Germinal center (tissue), 1 donor: ENCODE measurements around the gene SCYGR8.

Source experiments
- DNase-seq: peaks from one replicate; pipeline ENCODE4 v3.0.0; 2012; ENCODE audit warnings: mixed read lengths, low spot score

Gene SCYGR8

GRCh38 chr2:227761740-227762476 is 16.2 kb downstream of the SCYGR8 start:
- no peak for DNase-seq

GRCh38 chr2:227765788-227766372 is 20.2 kb downstream of the SCYGR8 start:
- DNase-seq: no peak

- peak; percentile 64 for DNase-seq
Measured at GRCh38 chr2:227766373-227766883, 20.7 kb downstream of the SCYGR8 start.

GRCh38 chr2:227767830-227768229 is 22.1 kb downstream of the SCYGR8 start:
- no peak for DNase-seq

- no peak for DNase-seq
Measured at GRCh38 chr2:227772197-227772661, 26.5 kb downstream of the SCYGR8 start.

GRCh38 chr2:227772932-227773331 is 27.2 kb downstream of the SCYGR8 start:
- DNase-seq: no peak

GRCh38 chr2:227774011-227774624 is 28.4 kb downstream of the SCYGR8 start:
- no peak for DNase-seq

- DNase-seq: no peak
Measured at GRCh38 chr2:227774895-227775842, 29.5 kb downstream of the SCYGR8 start.

GRCh38 chr2:227780981-227781615 is 35.4 kb downstream of the SCYGR8 start:
- DNase-seq: no peak

GRCh38 chr2:227781841-227782240 is 36.1 kb downstream of the SCYGR8 start:
- DNase-seq: no peak

- DNase-seq: no peak
Measured at GRCh38 chr2:227782804-227783203, 37.1 kb downstream of the SCYGR8 start.

- peak; percentile 20 for DNase-seq
Measured at GRCh38 chr2:227783404-227784138, 37.9 kb downstream of the SCYGR8 start.

GRCh38 chr2:227785293-227785692 is 39.6 kb downstream of the SCYGR8 start:
- DNase-seq: no peak

GRCh38 chr2:227788561-227789018 is 42.9 kb downstream of the SCYGR8 start:
- no peak for DNase-seq

GRCh38 chr2:227789803-227790202 is 44.1 kb downstream of the SCYGR8 start:
- DNase-seq: no peak

- DNase-seq: no peak
Measured at GRCh38 chr2:227793148-227793712, 47.5 kb downstream of the SCYGR8 start.
